GM19240 (cell line): ENCODE results near the gene LDLRAD4.

Source experiments
- DNase-seq: peaks from one replicate; pipeline ENCODE4 v3.0.0; 2011; ENCODE audit warnings: low spot score; ENCODE audit not compliant: insufficient read length

LDLRAD4 gene

GRCh38 chr18:13281406-13281805, 62.8 kb downstream of the LDLRAD4 start:
- no peak for DNase-seq

DNA sequence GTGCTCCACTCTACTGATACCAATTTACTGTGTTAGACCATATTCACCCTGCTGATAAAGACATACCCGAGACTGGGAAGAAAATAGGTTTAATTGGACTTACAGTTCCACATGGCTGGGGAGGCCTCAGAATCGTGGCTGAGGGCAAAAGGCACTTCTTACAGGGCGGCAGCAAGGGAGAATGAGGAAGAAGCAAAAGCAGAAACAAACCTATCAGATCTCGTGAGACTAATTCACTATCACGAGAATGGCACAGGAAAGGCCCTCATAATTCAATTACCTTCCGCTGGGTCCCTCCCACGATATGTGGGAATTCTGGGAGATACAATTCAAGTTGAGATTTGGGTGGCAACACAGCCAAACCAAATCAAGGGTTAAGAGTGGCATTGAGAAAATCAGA, 65.2 kb downstream of the LDLRAD4 start:
- DNase-seq = no peak

DNA sequence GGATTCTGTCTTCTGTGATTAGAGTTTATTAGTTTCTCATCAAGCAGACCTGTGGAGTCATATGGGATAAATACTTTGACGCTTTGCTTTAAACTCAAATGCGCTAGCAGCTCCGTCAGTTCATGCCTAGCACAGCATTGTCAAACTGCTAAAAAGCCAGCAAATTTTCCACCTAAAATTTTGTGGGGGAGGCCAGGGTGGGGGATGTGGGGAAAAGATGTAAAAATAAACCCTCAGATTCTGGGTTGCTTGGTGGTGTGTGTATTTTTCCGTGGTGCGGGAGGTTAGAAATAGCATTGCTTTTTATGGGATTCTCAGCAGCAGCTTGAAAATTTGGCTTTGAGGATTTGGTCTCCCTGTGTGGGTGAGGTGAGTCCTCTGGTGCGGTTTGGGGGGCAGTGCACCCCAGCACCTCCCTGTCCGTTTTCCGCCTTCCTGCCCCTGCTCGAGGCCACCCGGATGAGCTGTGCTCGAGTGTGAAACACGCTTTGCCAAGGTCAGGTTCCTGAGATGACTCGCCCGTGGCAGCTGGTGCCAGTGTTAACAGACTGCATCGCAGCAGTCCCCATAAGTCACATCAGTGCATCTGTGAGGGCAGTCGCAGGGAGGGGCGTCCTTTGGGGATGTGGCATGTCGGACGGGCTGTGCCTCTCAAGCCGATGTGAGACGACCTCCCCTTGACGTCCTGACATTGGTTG, 65.9 kb downstream of the LDLRAD4 start:
- no peak for DNase-seq

DNA sequence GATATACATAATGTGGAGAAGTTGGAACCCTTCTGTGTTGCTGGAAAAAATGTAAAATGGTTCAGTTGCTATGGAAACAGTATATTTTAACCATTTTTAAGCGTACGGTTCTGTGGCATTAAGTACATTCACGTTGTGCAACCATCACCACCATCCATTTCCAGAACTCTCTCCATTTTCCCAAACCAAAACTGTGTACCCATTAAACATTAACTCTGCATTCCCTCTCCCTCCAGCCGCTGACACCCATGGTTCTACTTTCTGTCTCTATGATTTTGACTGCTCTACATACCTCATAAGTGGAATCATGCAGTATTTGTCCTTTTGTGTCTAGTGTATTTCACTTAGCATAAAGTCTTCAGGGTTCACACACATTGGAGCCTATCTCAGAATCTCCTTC, 67.3 kb downstream of the LDLRAD4 start:
- no peak for DNase-seq

DNA sequence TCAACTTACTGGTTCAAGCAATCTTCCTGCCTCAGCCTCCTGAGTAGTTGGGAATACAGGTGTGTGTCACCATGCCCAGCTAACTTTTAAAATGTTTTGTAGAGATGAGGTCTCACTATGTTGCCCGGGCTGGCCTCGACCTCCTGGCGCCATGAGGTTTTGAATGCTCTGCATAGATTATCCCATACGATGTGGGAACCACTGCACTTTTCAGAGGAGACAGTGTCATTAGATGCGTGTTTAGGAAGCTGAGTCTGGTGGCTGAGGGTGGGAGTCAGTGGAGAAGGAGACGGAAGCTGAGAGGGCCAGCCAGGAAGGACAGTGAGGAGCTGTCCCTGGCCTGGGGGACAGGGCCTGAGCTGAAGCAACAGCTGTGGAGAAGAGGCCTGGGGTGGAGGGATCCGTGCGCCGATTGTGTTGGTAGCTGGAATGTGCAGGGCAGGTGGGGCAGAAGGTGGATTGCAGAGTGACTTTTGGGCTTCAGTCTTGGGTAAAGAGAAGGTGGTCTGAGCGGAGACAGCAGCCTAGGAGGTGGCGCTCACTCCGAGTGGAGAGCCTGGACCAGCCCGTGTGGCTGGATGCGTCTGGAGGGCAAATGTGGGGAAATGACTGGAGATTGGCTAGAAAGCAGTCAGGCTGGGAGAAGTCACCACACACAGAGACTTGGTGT, 68.0 kb downstream of the LDLRAD4 start:
- DNase-seq = no peak

DNA sequence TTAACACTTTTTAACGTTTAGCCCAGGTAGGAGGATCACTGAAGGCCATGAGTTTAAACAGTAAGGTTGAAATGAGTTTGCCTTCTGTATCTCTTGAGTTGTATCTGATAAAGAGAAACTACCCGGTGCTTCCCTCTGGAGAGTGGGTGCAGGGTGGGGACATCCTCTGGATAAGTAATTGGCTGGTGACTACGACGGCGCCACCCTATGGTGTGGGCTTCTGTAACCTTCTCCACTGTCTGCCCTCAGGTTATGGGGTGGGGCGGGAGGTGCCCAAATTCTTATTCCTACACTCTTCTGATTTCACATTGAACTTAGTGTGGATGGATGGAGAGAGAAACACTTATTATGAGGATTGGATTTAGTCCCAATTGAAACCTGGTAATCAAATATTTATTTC, 68.8 kb downstream of the LDLRAD4 start:
- no peak for DNase-seq

GRCh38 chr18:13288509-13289133, 70.1 kb downstream of the LDLRAD4 start:
- no peak for DNase-seq

DNA sequence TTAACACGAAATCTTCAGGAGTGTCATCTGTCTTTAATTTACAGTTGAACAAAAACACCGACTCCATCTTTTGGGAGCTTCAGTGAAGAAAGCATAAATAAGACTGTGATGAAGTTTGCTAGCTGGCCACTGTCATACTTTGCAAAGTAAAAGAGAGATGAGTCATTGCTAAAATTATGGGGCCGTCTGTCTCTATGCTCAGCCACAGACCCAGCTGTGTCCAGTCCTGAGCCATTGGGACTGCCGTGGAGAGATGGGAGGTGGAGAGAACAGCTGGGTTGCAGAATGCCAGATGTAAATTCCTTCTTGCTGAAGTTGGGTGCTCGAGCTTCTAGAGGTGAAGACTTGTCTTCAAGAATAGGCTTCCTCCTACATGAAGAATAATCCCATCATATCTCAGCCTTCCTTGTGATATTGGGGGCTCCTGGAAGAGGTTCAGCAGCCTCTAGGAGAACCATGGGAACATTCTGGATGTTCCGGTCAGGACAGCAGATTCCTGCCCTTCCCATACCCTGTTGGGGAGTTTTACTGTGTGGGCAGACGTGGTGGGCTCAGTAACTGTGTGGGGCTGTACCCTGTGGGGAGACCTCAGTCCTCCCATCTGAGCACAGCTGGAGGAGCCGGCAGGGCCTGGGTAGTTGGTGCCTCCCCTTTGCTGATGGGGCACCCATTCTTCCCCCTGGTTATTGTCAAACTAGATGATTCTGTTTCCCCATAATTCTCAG, 71.1 kb downstream of the LDLRAD4 start:
- no peak for DNase-seq

DNA sequence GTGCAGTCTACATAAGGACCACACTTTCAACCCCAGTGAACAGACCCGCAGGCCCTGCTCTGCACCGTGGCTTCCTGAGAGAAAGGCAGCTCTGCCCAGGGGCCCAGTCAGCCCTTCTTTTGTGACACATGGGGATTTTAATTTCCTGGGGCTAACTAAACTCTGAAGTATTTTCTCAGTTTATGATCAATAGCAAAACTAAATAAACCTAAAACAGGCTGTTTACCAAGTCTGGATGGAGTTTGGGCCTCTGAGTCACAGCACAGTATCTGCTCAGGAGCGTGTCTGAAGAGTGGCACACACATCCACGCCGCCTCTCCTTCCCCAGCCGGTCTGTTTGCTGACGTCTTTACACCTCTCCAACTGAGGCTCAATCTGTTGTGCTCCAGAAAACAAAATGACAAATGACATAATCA, 72.3 kb downstream of the LDLRAD4 start:
- DNase-seq = no peak

DNA sequence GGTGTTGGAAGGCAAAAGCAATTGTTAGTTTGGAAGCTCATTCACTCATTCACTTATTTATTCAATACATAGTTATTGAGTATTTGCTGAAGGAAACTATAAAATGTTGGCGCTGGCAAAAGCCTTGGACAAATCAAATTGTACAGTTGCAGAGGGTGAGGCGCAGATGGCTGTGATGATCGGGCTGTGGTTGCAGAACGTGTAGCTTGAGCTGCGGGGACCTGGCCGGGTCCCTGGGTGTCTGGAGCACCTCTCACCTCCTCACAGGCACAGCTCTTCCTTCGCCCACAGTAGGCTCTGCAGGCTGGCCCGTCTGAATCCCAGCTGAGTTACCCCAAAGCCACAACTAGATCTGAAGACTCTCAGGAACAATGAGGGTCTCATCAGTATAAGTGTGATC, 72.7 kb downstream of the LDLRAD4 start:
- no peak for DNase-seq

DNA sequence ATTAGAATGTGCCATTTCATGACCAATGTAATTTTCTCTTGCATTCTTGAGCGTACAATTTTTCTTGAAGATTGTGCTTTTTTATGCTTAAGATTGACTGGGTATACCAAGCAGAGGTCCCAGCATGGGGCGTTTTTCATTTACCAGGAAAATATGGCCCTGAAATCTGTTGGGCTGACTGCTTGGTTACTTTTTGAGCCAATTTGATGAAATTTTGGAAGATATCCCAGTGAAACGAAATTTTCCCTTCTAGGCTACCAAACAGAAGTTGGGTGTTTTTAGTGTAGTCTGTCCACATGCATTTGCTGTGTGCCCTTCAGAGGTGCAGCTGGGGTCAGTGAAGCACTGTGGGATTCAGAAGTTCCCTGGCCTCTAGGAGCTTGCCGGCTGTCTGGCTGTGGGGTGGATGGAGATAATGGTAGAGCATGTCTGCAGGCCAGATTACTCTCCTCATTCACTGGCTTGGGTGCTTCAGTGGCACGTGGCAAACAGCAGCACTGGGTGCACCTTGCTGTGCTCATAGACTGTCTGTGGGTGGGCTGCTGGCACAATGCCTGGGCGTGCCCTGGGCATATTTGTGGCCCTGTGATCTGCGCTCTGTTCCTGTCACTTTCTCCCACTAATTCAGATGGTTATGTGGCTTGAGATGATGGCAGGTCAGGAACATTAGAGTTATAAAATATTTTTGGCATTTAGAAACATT, 73.3 kb downstream of the LDLRAD4 start:
- DNase-seq = no peak

DNA sequence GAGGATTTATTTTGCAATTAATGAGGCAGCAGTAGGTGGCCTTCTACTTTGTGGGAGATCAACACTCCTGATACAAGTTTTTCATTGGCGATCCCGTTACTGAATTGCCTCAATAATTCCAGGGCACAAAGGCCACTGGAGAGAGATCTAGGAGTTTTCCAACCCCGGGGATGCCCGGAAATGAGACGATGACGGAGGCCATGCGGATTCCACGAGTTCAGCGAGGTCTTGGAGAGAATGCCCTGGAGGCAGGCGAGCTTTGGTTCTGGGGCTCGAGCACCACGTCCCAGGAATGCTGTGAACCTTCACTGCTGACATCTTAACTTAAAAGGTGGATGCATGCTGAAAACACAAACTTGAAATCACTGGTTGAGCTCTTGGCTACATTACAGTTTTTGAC, 74.2 kb downstream of the LDLRAD4 start:
- DNase-seq = no peak

DNA sequence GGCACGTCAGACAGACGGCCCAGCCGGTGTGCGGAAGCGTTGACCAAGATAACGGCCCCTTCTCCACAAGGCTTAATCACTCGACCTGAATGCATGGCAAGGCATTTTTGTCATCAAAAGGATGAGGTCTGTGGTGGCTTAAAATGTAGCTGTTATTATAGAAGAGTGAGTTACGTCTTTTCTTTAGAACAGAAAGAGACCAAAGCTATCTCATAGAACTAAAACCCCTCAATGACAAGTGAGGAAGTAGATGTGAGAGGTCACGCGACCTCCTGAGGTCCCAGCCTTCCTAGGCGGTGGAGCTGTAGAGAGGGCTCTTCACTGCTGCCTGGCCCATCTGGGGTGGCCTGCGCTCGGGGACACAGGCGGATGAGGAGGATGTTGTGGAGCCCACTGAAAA, 75.7 kb downstream of the LDLRAD4 start:
- DNase-seq = no peak

GRCh38 chr18:13295894-13296293, 77.3 kb downstream of the LDLRAD4 start:
- DNase-seq = no peak

DNA sequence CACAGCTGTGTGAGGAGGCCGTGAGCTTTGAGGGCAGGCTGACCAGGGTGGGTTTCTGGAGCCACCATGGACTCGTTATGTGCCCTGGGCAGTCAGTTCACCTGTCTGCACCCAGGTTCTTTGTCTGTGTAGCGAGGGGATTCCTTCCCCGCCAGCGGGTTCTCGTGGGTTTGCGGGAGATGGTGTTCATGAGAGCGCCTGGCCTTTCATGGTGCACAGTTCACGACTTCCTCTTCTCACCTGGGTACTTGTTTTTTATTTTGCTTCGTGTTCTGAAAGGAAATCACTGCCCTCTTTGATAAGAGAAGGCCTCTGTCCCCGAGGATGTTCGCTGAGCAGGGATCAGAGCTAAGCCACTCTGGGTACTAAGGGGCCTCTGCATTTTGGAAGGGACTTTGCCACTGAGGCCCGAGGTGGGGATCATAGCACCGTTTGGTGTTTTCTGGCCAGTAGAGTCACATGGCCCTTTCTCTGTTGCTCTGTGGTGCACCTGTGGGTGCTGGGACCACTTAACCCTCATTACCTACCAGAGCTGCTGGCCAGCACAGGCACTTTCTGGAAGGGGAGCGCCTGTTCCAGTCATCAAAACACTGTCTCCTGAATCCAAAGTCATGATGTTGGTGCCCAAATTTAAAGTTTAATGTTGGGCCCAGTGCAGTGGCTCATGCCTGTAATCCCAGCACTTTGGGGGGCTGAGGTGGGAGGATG, 78.5 kb downstream of the LDLRAD4 start:
- DNase-seq = no peak

DNA sequence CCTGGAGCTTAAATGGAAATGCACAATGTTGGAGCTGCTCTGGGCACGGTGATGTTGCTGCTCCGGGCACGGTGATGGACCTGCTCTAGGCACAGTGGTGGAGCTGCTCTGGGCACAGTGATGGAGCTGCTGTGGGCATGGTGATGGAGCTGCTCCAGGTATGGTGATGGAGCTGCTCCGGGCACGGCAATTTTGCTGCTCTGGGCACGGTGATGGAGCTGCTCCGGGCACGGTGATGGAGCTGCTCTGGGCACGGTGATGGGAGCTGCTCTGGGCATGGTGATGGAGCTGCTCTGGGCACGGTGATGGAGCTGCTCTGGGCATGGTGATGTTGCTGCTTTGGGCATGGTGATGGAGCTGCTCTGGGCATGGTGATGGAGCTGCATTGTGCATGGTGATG, 79.7 kb downstream of the LDLRAD4 start:
- DNase-seq = no peak

GRCh38 chr18:13300029-13300428, 81.5 kb downstream of the LDLRAD4 start:
- no peak for DNase-seq

GRCh38 chr18:13300796-13301195, 82.2 kb downstream of the LDLRAD4 start:
- no peak for DNase-seq

GRCh38 chr18:13302040-13302439, 83.5 kb downstream of the LDLRAD4 start:
- DNase-seq = no peak

DNA sequence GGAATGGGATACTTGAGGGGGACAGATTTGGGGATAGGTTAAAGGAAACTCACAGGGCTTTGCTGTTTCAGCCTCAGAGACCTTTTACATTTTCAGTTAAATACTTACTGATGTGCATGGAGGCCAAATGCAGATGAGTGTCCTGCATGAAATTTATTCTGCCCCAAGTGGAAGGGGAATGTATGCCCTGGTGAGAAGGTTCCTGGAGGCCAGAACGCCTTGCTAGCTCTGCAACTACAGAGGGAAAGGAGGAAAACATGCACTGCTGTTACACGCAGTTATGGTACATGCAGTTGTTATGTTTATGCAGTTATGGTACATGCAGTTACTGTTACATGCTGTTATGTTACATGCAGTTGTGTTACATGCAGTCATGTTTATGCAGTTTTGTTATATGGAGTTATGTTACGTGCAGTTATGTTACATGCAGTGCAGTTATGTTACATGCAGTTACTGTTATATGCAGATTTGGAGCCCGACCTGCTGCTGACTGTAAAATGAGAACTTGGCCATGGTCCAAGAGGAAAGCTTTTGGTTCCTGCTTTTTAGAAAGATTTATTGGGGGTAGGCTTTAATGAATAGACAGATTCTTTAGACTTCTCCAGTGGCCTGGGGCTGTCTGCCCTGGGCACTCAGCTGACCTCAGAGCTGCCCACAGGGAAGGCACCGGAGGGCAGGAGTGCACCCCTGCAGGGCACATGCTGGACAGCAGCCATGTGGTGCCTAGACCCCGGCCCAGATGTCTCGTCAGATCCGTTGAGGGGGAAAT, 84.1 kb downstream of the LDLRAD4 start:
- no peak for DNase-seq
